GM21737 (cell line): ENCODE measurements around the gene PLXNA2.

Source experiments
- ATAC-seq: cut with Tn5 transposase; IDR thresholded peaks from one replicate; pipeline ENCODE4 v1.9.1; 2021; ENCODE audit warnings: mild to moderate bottlenecking, moderate library complexity; ENCODE audit not compliant: unreplicated experiment

Gene PLXNA2

DNA sequence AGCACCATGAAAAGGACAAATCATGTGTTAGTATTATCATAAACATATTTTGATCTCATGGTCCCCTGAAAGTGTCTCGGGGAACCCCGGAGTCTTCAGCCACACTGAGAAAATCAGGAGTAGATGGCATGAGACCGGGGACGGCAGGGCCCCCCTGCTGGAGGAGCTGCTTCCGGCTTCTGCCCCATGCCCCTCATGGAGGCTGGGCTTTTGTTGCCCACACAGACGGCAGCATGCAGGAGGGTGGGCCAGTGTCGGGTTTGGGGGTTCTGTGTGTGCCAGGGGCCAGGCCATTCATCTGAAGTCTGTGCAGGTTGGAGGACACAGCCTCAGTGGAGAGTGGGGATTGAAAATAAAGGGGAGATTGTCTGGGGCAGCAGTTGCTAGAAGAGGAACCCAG is 258.2 kb downstream of the PLXNA2 start:
- no peak for ATAC-seq

GRCh38 chr1:207984831-207985572 is 259.2 kb downstream of the PLXNA2 start:
- no peak for ATAC-seq

GRCh38 chr1:207983044-207983635 is 261.0 kb downstream of the PLXNA2 start:
- no peak for ATAC-seq

DNA sequence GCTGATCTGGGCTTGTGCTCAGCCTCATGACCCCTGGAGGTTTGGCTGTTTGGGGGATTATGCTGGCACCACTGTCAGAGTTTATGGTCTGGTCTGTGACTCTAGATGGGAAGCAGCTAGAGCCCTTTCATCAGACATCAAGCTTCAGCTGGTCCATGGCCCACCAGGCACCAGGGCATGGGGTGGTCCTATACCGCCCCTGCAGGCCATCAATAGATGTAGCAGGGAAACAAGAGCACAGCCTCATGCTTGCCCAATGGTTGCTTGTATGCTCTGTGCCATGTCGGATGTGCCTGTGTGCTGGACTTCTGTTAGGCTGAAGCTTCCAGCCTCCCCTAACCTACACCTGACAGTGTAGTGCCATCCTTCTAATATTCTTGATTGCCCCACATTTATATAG is 262.2 kb downstream of the PLXNA2 start:
- no peak for ATAC-seq

- no peak for ATAC-seq
These were observed 265.7 kb downstream of the PLXNA2 start for GRCh38 chr1:207978441-207978840.

DNA sequence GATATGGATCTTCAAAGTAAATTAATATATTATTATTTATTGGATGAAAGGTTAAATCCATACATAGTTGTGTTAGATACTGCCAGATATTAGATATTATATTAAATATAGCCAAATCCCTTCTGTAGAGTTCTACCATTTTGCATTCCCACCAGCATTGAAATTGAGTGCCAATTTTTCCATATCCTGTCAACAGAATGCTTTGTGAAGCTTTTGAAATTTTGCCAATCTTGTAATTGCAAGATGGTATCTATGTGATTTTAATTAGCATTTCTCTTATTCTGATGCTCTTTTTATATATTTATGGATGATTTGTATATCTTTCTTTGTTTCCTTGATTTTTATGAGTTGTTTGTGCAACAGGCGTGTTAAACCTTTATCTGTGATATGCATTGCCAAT is 266.3 kb downstream of the PLXNA2 start:
- ATAC-seq, result no peak

DNA sequence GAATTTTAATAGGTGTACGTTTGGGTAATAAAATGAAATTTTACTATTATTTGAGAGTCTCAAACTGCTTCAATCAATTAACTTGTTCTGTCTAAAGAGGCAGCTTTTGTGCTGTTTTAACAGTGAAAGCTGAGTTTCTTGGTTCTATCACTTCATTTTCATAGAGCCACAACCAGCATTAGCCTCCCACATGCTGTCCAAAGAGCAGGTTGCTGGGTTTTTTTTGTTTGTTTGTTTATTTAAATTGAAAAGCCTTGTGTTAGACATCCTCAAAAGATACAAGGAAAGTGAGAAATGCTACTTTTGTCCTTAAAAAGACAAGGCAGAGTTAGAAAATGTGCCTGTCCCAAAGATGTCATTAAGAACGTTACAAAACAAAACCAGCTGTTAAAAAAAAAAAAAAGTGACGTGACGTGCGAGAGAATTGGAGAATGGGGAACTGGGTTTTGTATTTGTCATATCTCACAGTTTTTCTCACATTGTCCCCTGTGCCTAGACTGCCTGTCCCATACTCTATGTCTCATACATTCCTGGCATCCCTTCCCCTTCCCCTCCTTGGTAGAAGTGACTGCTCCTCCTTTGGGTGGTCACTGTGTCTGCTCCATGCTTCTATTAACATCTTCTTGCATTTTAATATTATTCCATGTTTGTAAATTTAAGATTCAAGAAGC is 270.2 kb downstream of the PLXNA2 start:
- no peak for ATAC-seq

GRCh38 chr1:207972337-207972736 is 271.8 kb downstream of the PLXNA2 start:
- ATAC-seq, result no peak
